GM18907 (cell line): ENCODE measurements around the gene CHCHD6.
A peak's percentile ranks its signal among the peaks of the same experiment; 100 is the strongest.

ENCODE experiments used
- ATAC-seq: cut with Tn5 transposase; IDR thresholded peaks from one replicate; pipeline ENCODE4 v1.9.1; 2021; ENCODE audit warnings: mild to moderate bottlenecking, moderate library complexity; ENCODE audit not compliant: unreplicated experiment

The CHCHD6 gene

GRCh38 chr3:126968391-126969390, 264.7 kb downstream of the CHCHD6 start:
- no peak for ATAC-seq

- ATAC-seq = no peak
Observed at GRCh38 chr3:126969586-126969985, 265.5 kb downstream of the CHCHD6 start.

- no peak for ATAC-seq
Observed at GRCh38 chr3:126970101-126970500, 266.1 kb downstream of the CHCHD6 start.

GRCh38 chr3:126970921-126971320, 266.9 kb downstream of the CHCHD6 start:
- ATAC-seq = no peak

GRCh38 chr3:126971891-126972351, 267.9 kb downstream of the CHCHD6 start:
- no peak for ATAC-seq

- no peak for ATAC-seq
Observed at GRCh38 chr3:126972866-126973265, 268.8 kb downstream of the CHCHD6 start.

- no peak for ATAC-seq
Observed at GRCh38 chr3:126973814-126974213, 269.8 kb downstream of the CHCHD6 start.

- no peak for ATAC-seq
Observed at GRCh38 chr3:126974756-126975155, 270.7 kb downstream of the CHCHD6 start.

- ATAC-seq = no peak
Observed at GRCh38 chr3:126976906-126977305, 272.9 kb downstream of the CHCHD6 start.

- ATAC-seq = no peak
Observed at GRCh38 chr3:126977821-126978220, 273.8 kb downstream of the CHCHD6 start.

- no peak for ATAC-seq
Observed at GRCh38 chr3:126978291-126978690, 274.3 kb downstream of the CHCHD6 start.

GRCh38 chr3:126979046-126979628, 275.1 kb downstream of the CHCHD6 start:
- no peak for ATAC-seq

GRCh38 chr3:126980266-126980811, 276.3 kb downstream of the CHCHD6 start:
- ATAC-seq = no peak

- peak; percentile 38 for ATAC-seq
Observed at GRCh38 chr3:126982126-126982470, 278.1 kb downstream of the CHCHD6 start.

GRCh38 chr3:126982471-126983175, 278.6 kb downstream of the CHCHD6 start, which contains the start of gene PLXNA1:
PLXNA1 (plus strand) TSS chr3:126983115; CDS start chr3:126988594, 5,479 bp downstream.
- ATAC-seq = peak; percentile 72

- ATAC-seq = no peak
Observed at GRCh38 chr3:126983276-126983652, 279.2 kb downstream of the CHCHD6 start.

- no peak for ATAC-seq
Observed at GRCh38 chr3:126983653-126984390, 279.8 kb downstream of the CHCHD6 start.

- ATAC-seq = no peak
Observed at GRCh38 chr3:126984391-126985131, 280.5 kb downstream of the CHCHD6 start.

GRCh38 chr3:126985132-126985985, 281.3 kb downstream of the CHCHD6 start:
- no peak for ATAC-seq
